ENCODE data around the gene PCDHGA11.
A peak's percentile ranks its signal among the peaks of the same experiment; 100 is the strongest.
"Not testable (repeated sequence)": the region's sequence is repeated elsewhere in the genome, so short reads cannot be mapped to it uniquely, and the experiment has no call there.

Gene PCDHGA11

GRCh38 chr5:141383345-141383744 is 37.5 kb upstream of the PCDHGA11 start:
- no peak for DNase-seq (ENCODE audit: low spot score)
- in situ Hi-C loops (cut with MboI; ENCODE audit: low sequenced_read_pairs, unreplicated experiment) = no loop called here
- TF ChIP-seq CTCF (IDR thresholded peaks at IDR 0.05; ENCODE audit: borderline replicate concordance, control extremely low read depth, extremely low read depth, insufficient read depth, missing control alignments) = no peak

- no peak for DNase-seq (ENCODE audit: low spot score)
- no peak for TF ChIP-seq CTCF (IDR thresholded peaks at IDR 0.05; ENCODE audit: borderline replicate concordance, control extremely low read depth, extremely low read depth, insufficient read depth, missing control alignments)
- in situ Hi-C loops (cut with MboI; ENCODE audit: low sequenced_read_pairs, unreplicated experiment) = no loop called here
Observed at GRCh38 chr5:141384471-141385267, 36.2 kb upstream of the PCDHGA11 start.

GRCh38 chr5:141387557-141388311 is 33.1 kb upstream of the PCDHGA11 start, which contains the start of gene PCDHGB4:
TSS of gene PCDHGB4 (plus strand) at chr5:141387698. CDS start at chr5:141387885, 187 bp downstream.
- TF ChIP-seq CTCF (IDR thresholded peaks at IDR 0.05; ENCODE audit: borderline replicate concordance, control extremely low read depth, extremely low read depth, insufficient read depth, missing control alignments) = peak; percentile 57
- DNase-seq (ENCODE audit: low spot score); in situ Hi-C loops (cut with MboI; ENCODE audit: low sequenced_read_pairs, unreplicated experiment): not testable (repeated sequence)

GRCh38 chr5:141388661-141389060 is 32.2 kb upstream of the PCDHGA11 start:
- no peak for DNase-seq (ENCODE audit: low spot score)
- in situ Hi-C loops (cut with MboI; ENCODE audit: low sequenced_read_pairs, unreplicated experiment) = no loop called here
- no peak for TF ChIP-seq CTCF (IDR thresholded peaks at IDR 0.05; ENCODE audit: borderline replicate concordance, control extremely low read depth, extremely low read depth, insufficient read depth, missing control alignments)

- TF ChIP-seq CTCF (IDR thresholded peaks at IDR 0.05; ENCODE audit: borderline replicate concordance, control extremely low read depth, extremely low read depth, insufficient read depth, missing control alignments) = no peak
Observed at GRCh38 chr5:141389153-141390042, 31.5 kb upstream of the PCDHGA11 start.

More at GRCh38 chr5:141389153-141390042, 31.5 kb upstream of the PCDHGA11 start:
- DNase-seq (ENCODE audit: low spot score) = no peak
- in situ Hi-C loops (cut with MboI; ENCODE audit: low sequenced_read_pairs, unreplicated experiment) = no loop called here

All from GM13976 (cell line).